HepG2 (cell line): ENCODE results near the gene SRCAP. TPM values are rescaled to one million over a fixed set of nuclear protein-coding genes. Genes with fewer than 3 reads are reported as not detected.

Experiments used
- FOXJ3 ChIP-seq: sonication (generic); formaldehyde crosslinking; IDR thresholded peaks from 2 replicates; pipeline ENCODE4 v1.4.0; 2020; ENCODE audit warnings: missing genetic modification reagents, mild to moderate bottlenecking, borderline replicate concordance
- GLI4 ChIP-seq: sonication (generic); formaldehyde crosslinking; IDR thresholded peaks from 2 replicates; pipeline ENCODE4 v1.5.1; 2020; ENCODE audit warnings: missing genetic modification reagents, mild to moderate bottlenecking, moderate library complexity, borderline replicate concordance
- HOXA7 ChIP-seq: sonication (generic); formaldehyde crosslinking; IDR thresholded peaks from 2 replicates; pipeline ENCODE4 v1.8.1; 2022; ENCODE audit warnings: mild to moderate bottlenecking, missing genetic modification reagents, moderate library complexity
- PHF8 ChIP-seq: sonication (generic); formaldehyde crosslinking; IDR thresholded peaks from 2 replicates; pipeline ENCODE4 v1.5.0; 2020; ENCODE audit warnings: missing genetic modification reagents
- SSRP1 ChIP-seq: IDR thresholded peaks from 2 replicates; pipeline ENCODE4 v1.6.1; 2016; ENCODE audit warnings: control low read depth
- TBX2 ChIP-seq: sonication (generic); formaldehyde crosslinking; IDR thresholded peaks from 2 replicates; pipeline ENCODE4 v1.5.0; 2020; ENCODE audit warnings: missing genetic modification reagents, mild to moderate bottlenecking, borderline replicate concordance
- ZFP37 ChIP-seq: sonication (generic); formaldehyde crosslinking; IDR thresholded peaks from 2 replicates; pipeline ENCODE4 v1.4.0; 2020; ENCODE audit warnings: missing genetic modification reagents, borderline replicate concordance
- ZKSCAN8 ChIP-seq: IDR thresholded peaks from 2 replicates; pipeline ENCODE4 v1.6.1; 2016; ENCODE audit warnings: borderline replicate concordance, missing genetic modification reagents, missing compliant biosample characterization
- ZNF20 ChIP-seq: sonication (generic); formaldehyde crosslinking; IDR thresholded peaks from 2 replicates; pipeline ENCODE4 v1.4.0; 2020; ENCODE audit warnings: mild to moderate bottlenecking, moderate library complexity, missing genetic modification reagents
- ZNF225 ChIP-seq: sonication (generic); formaldehyde crosslinking; IDR thresholded peaks from 2 replicates; pipeline ENCODE4 v1.4.0; 2020; ENCODE audit warnings: mild to moderate bottlenecking, missing genetic modification reagents
- ZNF263 ChIP-seq: sonication (generic); formaldehyde crosslinking; IDR thresholded peaks from 2 replicates; pipeline ENCODE4 v1.4.0; 2020; ENCODE audit warnings: missing genetic modification reagents
- ZNF468 ChIP-seq: sonication (generic); formaldehyde crosslinking; IDR thresholded peaks from 2 replicates; pipeline ENCODE4 v1.8.0; 2022; ENCODE audit warnings: mild to moderate bottlenecking, moderate library complexity, missing genetic modification reagents
- ZNF501 ChIP-seq: sonication (generic); formaldehyde crosslinking; IDR thresholded peaks from 2 replicates; pipeline ENCODE4 v1.5.1; 2020; ENCODE audit warnings: mild to moderate bottlenecking, moderate library complexity, missing genetic modification reagents
- ZNF557 ChIP-seq: sonication (generic); formaldehyde crosslinking; IDR thresholded peaks from 2 replicates; pipeline ENCODE4 v1.4.0; 2020; ENCODE audit warnings: missing genetic modification reagents
- ZNF709 ChIP-seq: sonication (generic); formaldehyde crosslinking; IDR thresholded peaks from 2 replicates; pipeline ENCODE4 v1.5.0; 2020; ENCODE audit warnings: mild to moderate bottlenecking, missing genetic modification reagents
- ZNF766 ChIP-seq: sonication (generic); formaldehyde crosslinking; IDR thresholded peaks from 2 replicates; pipeline ENCODE4 v1.5.0; 2020; ENCODE audit warnings: missing genetic modification reagents, borderline replicate concordance
- ZXDC ChIP-seq: sonication (generic); formaldehyde crosslinking; IDR thresholded peaks from 2 replicates; pipeline ENCODE4 v1.5.0; 2020; ENCODE audit warnings: mild to moderate bottlenecking, missing genetic modification reagents
- polyA plus RNA-seq, 8 experiments: library from polyadenylated mRNA; depleted of rRNA in 3 of 8; stranded (reverse) in 7 of 8; unstranded in 1 of 8; fragments of >200 nt; fragmentation: Illumina TruSeq in 4 of 8; extraction: Trizol in 4 of 8; gene quantifications; 2 replicates each; pipeline versions ENCODE4 v1.2.1 to v1.2.3, GENCODE V29; 2011 to 2016; ENCODE audit warnings: low read depth in 4 of 8, missing spikeins in 1 of 8, mixed read lengths in 1 of 8; ENCODE audit not compliant: insufficient read depth in 1 of 8
- total RNA-seq, 5 experiments: library from RNA; depleted of rRNA; stranded (reverse); fragments of >200 nt; fragmentation: Illumina TruSeq; extraction: Trizol; gene quantifications; 2 replicates each; pipeline ENCODE4 v1.2.3, GENCODE V29; 2016; ENCODE audit warnings: low read depth in 1 of 5
- TF ChIP-seq, protein P1 (sequence below): IDR thresholded peaks from 2 replicates; pipeline ENCODE4 v1.6.1; 2016; ENCODE audit warnings: missing biosample characterization, missing genetic modification reagents, low read depth
- TF ChIP-seq, protein P2 (sequence below): sonication (generic); formaldehyde crosslinking; IDR thresholded peaks from 2 replicates; pipeline ENCODE4 v1.8.0; 2022; ENCODE audit warnings: mild to moderate bottlenecking, missing genetic modification reagents, moderate library complexity
- TF ChIP-seq, protein P3 (sequence below): sonication (generic); formaldehyde crosslinking; IDR thresholded peaks from 2 replicates; pipeline ENCODE4 v1.4.0; 2020; ENCODE audit warnings: low read depth, missing genetic modification reagents

Gene SRCAP
- total and polyA plus RNA-seq, 2 of the 13 experiments (the other 11 are each of a cell fraction or from before 2014, with no cell fraction given) = 4.9 to 9.0 TPM

- TF ChIP-seq, protein P1, sequence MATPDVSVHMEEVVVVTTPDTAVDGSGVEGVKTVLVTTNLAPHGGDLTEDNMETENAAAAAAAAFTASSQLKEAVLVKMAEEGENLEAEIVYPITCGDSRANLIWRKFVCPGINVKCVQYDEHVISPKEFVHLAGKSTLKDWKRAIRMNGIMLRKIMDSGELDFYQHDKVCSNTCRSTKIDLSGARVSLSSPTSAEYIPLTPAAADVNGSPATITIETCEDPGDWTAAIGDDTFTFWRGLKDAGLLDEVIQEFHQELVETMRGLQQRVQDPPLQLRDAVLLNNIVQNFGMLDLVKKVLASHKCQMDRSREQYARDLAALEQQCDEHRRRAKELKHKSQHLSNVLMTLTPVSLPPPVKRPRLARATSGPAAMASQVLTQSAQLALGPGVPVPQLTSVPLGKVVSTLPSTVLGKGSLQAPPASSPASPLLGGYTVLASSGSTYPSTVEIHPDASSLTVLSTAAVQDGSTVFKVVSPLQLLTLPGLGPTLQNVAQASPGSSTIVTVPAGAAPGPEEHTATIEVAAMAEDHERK (CRISPR knock-in tag) = no peak
- TF ChIP-seq ZNF766 (CRISPR knock-in tag) (peak; percentile 55; the same call in 1 of the 2 replicates), ZNF709 (CRISPR knock-in tag) (no peak), FOXJ3 (CRISPR knock-in tag) (no peak), ZNF557 (CRISPR knock-in tag) (no peak), ZFP37 (0 out of 2 replicates have a peak, but pooled peaks have one; percentile 53), ZNF263 (CRISPR knock-in tag) (peak; percentile 35; the same call in 1 of the 2 replicates), ZXDC (CRISPR knock-in tag) (no peak), ZNF468 (CRISPR knock-in tag) (no peak), TBX2 (CRISPR knock-in tag) (no peak), PHF8 (CRISPR knock-in tag) (no peak; the same call in 1 of the 2 replicates), SSRP1 (CRISPR knock-in tag) (no peak), HOXA7 (CRISPR knock-in tag) (no peak), GLI4 (CRISPR knock-in tag) (no peak), ZKSCAN8 (CRISPR knock-in tag) (no peak), ZNF501 (CRISPR knock-in tag) (no peak), ZNF225 (CRISPR knock-in tag) (no peak), ZNF20 (no peak)
- TF ChIP-seq, protein P2, sequence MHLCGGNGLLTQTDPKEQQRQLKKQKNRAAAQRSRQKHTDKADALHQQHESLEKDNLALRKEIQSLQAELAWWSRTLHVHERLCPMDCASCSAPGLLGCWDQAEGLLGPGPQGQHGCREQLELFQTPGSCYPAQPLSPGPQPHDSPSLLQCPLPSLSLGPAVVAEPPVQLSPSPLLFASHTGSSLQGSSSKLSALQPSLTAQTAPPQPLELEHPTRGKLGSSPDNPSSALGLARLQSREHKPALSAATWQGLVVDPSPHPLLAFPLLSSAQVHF (CRISPR knock-in tag) = no peak
- TF ChIP-seq, protein P3, sequence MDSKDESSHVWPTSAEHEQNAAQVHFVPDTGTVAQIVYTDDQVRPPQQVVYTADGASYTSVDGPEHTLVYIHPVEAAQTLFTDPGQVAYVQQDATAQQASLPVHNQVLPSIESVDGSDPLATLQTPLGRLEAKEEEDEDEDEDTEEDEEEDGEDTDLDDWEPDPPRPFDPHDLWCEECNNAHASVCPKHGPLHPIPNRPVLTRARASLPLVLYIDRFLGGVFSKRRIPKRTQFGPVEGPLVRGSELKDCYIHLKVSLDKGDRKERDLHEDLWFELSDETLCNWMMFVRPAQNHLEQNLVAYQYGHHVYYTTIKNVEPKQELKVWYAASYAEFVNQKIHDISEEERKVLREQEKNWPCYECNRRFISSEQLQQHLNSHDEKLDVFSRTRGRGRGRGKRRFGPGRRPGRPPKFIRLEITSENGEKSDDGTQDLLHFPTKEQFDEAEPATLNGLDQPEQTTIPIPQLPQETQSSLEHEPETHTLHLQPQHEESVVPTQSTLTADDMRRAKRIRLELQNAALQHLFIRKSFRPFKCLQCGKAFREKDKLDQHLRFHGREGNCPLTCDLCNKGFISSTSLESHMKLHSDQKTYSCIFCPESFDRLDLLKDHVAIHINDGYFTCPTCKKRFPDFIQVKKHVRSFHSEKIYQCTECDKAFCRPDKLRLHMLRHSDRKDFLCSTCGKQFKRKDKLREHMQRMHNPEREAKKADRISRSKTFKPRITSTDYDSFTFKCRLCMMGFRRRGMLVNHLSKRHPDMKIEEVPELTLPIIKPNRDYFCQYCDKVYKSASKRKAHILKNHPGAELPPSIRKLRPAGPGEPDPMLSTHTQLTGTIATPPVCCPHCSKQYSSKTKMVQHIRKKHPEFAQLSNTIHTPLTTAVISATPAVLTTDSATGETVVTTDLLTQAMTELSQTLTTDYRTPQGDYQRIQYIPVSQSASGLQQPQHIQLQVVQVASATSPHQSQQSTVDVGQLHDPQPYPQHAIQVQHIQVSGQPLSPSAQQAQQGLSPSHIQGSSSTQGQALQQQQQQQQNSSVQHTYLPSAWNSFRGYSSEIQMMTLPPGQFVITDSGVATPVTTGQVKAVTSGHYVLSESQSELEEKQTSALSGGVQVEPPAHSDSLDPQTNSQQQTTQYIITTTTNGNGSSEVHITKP (CRISPR knock-in tag) = no peak
Observed at GRCh38 chr16:30777591-30778297, 78.8 kb downstream of the SRCAP start (continued).
